ENCODE data around the gene HSBP1L1. TPM values are rescaled to one million over a fixed set of nuclear protein-coding genes. Genes with fewer than 3 reads are reported as not detected.
"Not testable (repeated sequence)": the region's sequence is repeated elsewhere in the genome, so short reads cannot be mapped to it uniquely, and the experiment has no call there.

HSBP1L1 gene
- total RNA-seq, 1 experiment from 2014 or later, result 5.8 TPM

- no peak for DNase-seq (ENCODE audit: low spot score)
Observed at GRCh38 chr18:79945118-79946042, 19.1 kb upstream of the HSBP1L1 start.

- no peak for DNase-seq (ENCODE audit: low spot score)
Observed at GRCh38 chr18:79947054-79947755, 17.2 kb upstream of the HSBP1L1 start.

- DNase-seq (ENCODE audit: low spot score), result no peak
Observed at GRCh38 chr18:79947881-79948610, 16.4 kb upstream of the HSBP1L1 start.

GRCh38 chr18:79948719-79949411, 15.6 kb upstream of the HSBP1L1 start:
- no peak for DNase-seq (ENCODE audit: low spot score)

- no peak for DNase-seq (ENCODE audit: low spot score)
Observed at GRCh38 chr18:79949697-79950487, 14.6 kb upstream of the HSBP1L1 start.

GRCh38 chr18:79950515-79951341, 13.7 kb upstream of the HSBP1L1 start:
- DNase-seq (ENCODE audit: low spot score), result no peak

- peak; percentile 41 for DNase-seq (ENCODE audit: low spot score)
Observed at GRCh38 chr18:79951545-79952455, 12.6 kb upstream of the HSBP1L1 start, which contains the start of gene SLC66A2. Gene SLC66A2, minus strand, starts transcription at chr18:79951653. Its CDS starts 727 bp downstream, at chr18:79950926.

GRCh38 chr18:79952456-79952995, 11.9 kb upstream of the HSBP1L1 start:
- DNase-seq (ENCODE audit: low spot score), result no peak

GRCh38 chr18:79952996-79953559, 11.4 kb upstream of the HSBP1L1 start:
- DNase-seq (ENCODE audit: low spot score), result no peak

- no peak for DNase-seq (ENCODE audit: low spot score)
Observed at GRCh38 chr18:79953971-79954651, 10.3 kb upstream of the HSBP1L1 start.

- no peak for DNase-seq (ENCODE audit: low spot score)
Observed at GRCh38 chr18:79954791-79955190, 9.7 kb upstream of the HSBP1L1 start.

GRCh38 chr18:79955302-79956075, 9.0 kb upstream of the HSBP1L1 start:
- DNase-seq (ENCODE audit: low spot score), result no peak

GRCh38 chr18:79956276-79956675, 8.2 kb upstream of the HSBP1L1 start:
- no peak for DNase-seq (ENCODE audit: low spot score)

- DNase-seq (ENCODE audit: low spot score), result no peak
Observed at GRCh38 chr18:79958981-79959380, 5.5 kb upstream of the HSBP1L1 start.

- DNase-seq (ENCODE audit: low spot score), result not testable (repeated sequence)
Observed at GRCh38 chr18:79960161-79960801, 4.2 kb upstream of the HSBP1L1 start.

- DNase-seq (ENCODE audit: low spot score), result no peak
Observed at GRCh38 chr18:79960921-79961526, 3.4 kb upstream of the HSBP1L1 start.
